Activated CD8-positive, alpha-beta memory T cell treated with anti-CD3 and anti-CD28 coated beads for 36 hours (primary cell): ENCODE results near the gene MAGI1. TPM values are rescaled to one million over a fixed set of nuclear protein-coding genes. Genes with fewer than 3 reads are reported as not detected.

ENCODE experiments used
- CTCF ChIA-PET: fragments of 350-600 bp; sonication (Branson Sonifier 250); formaldehyde crosslinking; loops from one replicate; lab custom pipeline; 2021; ENCODE audit warnings: antibody characterized with exemption; lab: Charles Lee
- POLR2A ChIA-PET: fragments of 350-600 bp; sonication (Branson Sonifier 250); formaldehyde crosslinking; loops from one replicate; lab custom pipeline; 2021; ENCODE audit warnings: antibody characterized with exemption; lab: Charles Lee
- total RNA-seq, 2 experiments: library from RNA; stranded (reverse); gene quantifications; one replicate each; pipeline ENCODE4 v1.2.3, GENCODE V29; 2021

Gene MAGI1
- total RNA-seq, 2 experiments from 2014 or later = 0.38 to 0.53 TPM

DNA sequence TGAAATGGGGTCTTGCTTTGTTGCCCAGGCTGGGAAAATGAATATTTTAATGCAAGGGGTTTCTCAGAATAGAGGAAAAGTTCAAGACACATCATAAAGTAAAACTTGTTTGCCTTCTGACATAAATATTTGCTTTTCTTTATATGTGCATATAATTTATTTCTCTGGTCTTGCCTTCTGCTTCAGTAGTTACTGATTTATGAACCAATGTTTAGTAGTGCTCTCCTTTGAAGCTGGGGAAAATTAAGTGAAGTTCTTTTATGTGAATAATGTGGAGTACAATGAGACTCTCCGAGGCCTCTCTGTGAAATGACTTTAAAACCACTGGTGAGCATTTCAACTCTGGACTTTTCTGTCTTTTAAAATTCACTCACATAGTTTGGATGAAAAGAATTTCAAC is 55.6 kb downstream of the MAGI1 start:
- ChIA-PET POLR2A (no interaction called here), CTCF (no interaction called here)

DNA sequence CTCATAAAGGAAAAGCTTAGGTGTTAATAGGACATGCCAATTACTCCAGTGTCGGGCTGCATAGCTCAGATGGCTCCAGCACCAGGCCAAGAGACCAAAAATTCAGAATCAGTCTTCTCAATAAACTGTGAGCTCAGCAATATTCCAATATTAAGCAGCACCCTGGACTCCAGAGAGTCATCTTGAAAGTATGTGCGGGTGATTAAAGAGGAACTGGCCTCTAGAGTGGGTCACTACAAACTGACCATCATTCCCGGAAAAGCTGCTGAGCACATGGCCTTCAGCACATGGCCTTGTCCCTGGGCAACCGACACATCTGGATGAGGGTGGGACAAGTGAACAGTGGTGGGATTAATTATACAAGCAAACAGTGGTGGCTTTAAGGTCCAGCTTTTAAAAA is 59.0 kb downstream of the MAGI1 start:
- POLR2A ChIA-PET = no interaction called here

DNA sequence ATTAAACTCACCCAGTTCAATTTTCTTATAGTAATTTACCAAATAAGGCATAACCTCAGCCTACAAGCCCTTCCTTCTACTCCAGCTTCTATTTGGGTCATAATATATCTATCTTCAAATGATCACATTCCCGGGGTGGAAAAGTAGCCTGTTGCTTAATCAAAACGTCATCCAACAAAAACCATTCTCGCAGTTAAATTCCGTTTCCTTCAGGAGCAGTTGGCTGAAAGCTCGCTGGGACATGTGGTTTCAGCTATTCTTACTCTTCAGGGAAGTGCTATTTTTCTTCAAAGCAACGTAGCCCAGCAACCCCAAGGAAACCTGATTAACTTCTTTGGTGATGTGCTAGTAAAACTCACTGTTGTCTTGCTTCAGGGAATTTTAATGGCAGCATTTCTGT is 59.6 kb downstream of the MAGI1 start:
- ChIA-PET POLR2A (no interaction called here), CTCF (no interaction called here)

More for the DNA sequence above, 59.0 kb downstream of the MAGI1 start:
- CTCF ChIA-PET = interaction anchor here (0.7 kb wide), 1 partner anchor 267 kb away, joined by 3 read pairs; no protein-coding TSS in a partner anchor

DNA sequence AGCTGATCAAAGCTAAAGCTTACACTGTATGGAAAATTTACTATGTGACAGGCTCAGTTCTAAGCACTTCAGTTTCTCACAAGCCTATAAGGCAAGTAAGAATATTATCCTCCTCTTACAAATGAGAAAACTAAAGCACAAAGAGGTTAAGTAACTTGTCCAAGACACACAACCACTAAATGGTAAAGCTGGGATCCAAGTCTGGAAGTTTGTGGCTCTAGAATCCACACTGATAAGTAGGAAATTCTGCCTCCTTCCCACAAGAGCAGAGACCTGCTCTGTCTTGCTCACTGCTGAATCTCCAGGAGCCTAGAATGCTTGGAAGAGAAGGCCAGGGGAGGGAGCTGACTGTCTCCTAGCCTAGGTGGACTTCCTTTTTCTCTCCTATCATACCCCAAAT is 60.6 kb downstream of the MAGI1 start:
- CTCF ChIA-PET = no interaction called here
- POLR2A ChIA-PET = no interaction called here

DNA sequence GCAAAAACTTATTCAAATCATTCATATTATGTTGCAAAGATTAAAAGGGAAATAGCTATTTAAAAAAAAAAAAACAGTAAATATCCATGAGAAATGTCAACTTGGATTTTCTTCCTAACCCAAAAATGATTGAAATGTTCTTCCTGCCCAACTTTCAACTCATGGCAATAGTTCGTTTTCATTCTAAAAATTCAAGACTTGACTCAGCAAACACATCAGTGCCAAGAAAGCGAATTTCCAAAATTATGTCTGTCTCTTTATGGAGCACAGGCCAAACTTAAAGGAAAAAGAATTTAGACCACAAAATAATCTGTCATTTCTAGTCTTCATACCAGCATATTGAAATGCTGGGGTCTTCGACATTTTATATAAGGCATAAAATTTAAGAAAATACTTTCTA is 63.7 kb downstream of the MAGI1 start:
- CTCF ChIA-PET = no interaction called here
- POLR2A ChIA-PET = no interaction called here

DNA sequence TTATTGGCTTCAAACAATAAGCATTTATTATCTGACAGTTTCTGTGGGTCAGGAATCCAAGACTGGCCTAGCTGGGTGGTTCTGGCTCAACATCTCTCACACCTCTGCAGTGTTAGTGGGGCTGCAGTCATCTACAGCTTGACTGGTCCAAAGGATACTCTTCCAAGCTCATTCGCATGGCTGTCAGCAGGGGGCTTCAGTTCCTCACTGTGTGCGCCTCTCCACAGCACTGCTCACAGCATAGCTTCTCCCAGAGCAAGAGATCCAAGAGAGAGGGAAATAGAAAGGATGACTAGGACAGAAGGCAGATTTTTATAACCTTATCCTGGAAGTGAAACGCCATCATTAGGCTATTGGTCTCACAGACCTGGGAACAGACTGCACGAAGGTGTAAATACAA is 64.2 kb downstream of the MAGI1 start:
- ChIA-PET POLR2A (no interaction called here), CTCF (no interaction called here)

DNA sequence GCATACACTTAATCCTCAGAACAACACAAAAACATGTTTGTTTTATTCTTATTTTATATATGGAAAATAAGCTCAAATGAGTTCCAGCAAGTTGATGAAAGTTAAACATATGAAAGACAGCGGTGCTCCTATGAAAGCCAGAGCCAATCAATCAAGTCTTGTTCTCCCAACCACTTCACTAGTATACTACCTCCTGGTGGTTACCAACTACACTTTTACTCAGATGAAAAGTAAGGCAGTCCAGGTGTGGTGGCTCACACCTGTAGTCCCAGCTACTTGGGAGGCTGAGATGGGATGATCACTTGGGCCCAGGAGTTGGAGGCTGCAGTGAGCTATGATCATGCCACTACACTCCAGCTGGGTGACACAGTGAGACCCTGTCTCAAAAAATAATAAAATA is 66.0 kb downstream of the MAGI1 start:
- ChIA-PET POLR2A (no interaction called here), CTCF (no interaction called here)

DNA sequence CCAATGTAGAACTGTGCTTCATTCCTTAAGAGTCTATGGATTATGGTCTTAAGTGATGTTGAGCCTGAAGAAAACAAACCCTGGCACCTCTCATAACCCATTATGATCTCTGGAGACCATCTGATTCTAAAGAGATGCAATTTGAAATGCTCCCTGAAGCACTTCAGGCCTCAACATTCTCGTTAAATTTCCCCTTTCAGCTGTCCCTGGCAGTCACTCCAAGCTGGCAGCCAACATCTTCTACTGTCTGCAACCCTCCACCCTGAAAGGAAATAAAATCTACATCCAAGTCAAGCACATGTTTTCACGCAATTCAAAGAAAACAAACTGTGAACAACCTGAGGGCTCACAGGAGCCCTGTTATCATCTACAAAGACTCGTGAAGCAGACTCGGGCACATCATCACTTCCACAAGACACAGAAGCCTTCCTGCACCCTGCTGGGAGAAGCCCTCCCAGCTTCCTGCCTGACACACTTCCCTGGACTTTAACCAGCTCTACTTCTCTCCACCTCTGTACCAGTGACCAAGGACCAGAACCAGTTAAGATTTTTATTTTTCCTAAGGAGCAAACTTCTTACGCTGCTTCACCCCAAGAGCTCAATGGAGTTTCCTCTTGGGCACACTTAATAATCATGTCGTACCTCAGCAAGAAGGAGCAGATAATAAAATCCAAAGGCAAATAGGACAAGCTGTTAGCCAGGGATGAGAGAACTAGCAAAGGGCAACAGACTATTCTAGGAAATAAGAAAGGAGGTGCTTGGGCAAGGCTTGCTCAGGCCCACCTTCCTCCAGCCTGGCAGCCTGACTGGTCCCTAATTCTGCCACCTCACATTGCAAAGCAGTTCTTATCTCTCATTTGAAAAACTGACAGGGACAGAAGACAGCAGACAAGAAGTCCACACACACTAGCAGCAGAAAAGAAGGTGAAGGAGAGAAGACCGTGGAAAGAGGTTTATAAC is 67.1 kb downstream of the MAGI1 start:
- POLR2A ChIA-PET = no interaction called here
- CTCF ChIA-PET = no interaction called here

DNA sequence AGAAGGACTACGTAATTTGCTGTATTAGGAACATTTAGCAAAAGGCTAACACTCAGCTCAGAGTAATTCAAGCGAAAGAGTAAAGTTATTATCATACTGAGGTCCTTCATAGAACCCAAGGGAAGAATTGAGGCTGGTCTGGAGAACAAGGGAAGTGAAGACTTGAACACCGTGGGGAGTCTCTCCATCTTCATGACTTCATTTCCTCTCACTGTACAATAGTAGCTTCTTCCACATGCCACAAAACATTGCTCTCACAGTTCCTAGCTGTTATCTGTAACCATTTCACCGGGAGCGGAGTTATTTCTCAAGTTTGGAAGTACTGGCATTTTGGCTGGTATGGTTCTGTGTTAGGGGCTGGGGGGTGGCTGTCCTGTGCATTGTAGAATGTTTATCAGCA is 69.7 kb downstream of the MAGI1 start:
- POLR2A ChIA-PET = no interaction called here
- CTCF ChIA-PET = no interaction called here

DNA sequence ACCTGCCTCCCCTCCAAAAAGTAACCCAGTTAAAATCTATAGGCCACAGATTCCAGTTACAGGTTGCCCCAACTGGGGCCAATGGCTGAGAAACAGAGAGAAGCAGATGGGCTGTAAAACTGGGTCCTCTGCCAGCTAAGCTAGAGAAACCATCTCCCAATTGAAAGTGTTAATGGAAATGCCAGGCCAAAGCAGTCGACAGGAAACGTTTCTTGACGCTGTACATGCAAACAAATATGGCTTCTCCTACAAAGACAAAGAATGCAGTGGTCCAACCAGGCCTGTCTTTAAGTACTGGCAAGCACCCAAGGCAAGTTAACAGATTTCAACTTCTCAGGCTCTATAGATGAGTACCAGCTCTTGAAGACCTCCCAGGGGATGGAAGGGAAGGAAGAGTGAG is 71.3 kb downstream of the MAGI1 start:
- ChIA-PET POLR2A (no interaction called here), CTCF (no interaction called here)

DNA sequence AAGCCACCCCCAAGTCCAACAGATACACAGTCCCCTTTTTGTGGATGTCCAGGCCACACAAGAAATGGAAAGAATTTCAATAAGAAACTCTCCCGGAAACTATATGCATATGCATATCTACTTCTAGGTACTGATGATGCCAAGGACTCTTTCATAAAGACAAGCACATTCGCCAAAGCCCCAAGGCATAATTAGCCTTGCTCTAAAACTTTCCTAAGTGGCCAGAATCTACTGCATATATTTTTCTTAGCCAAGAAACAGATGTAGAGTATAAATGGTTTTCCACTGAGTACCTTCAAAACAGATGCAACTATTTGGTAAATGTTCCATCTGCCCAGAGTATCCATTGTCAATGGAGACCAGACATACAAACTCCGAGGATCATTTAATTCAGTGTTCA is 73.9 kb downstream of the MAGI1 start:
- CTCF ChIA-PET = no interaction called here
- POLR2A ChIA-PET = no interaction called here

DNA sequence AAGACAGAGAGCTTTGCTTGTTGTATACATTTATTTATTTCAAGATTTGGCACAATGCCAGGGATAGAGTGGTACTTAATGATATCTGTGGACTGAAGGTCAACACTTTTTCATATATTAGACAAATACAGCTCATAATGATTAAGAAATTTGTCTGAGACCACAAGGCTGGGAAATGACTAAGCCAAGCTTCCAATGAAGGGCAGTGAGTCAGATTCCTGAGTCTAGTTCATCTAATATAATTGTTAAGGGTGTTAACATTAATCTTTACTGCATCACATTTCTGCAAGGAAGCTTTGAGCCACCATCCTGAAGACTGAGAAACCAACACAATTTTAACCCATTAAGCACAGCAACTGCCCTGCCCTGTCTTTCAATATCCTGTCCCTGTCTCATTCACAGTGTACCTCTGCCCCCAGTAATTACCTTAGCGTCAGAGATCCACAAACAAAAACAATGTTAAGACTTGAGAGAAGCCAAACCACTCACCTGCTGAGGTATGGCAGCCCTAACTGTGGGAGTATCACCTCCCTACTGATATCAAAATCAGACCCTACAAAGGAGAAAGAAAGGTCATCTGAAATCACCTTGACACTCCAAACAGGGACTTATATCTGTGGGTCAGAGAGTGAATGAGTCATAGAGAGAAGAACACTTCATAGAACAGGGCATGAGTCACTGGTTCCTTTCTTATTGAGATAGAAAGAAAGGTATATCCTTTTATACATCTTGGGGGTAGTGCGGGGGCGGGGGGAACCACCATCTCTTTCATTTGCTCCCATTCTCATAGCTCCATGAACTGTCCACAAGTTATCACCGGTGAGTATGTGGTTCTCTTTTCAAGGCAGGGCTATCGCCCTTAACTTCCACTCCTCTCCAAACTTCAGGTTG is 74.7 kb downstream of the MAGI1 start:
- CTCF ChIA-PET = interaction anchor here (0.6 kb wide), 1 partner anchor 1664 kb away, joined by 4 read pairs; no protein-coding TSS in a partner anchor
- POLR2A ChIA-PET = no interaction called here

DNA sequence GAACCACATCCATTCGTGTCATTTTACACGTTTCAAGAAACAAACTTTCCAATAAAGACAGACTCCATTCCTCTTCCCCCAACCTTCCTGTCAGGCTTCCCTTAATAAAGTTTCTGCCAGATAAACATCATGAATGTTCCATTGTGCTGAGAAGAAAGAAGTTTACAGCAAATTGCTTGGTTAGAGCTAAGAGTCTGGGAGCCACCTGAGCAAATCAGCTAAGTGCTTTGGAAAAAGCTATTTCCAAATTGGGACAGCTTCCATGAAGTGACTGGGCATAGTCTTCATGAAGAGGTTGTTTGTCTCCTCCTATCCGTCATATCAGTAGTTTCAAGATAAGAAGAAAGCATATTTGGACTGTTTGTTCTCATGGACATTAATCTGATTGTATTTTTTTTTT is 77.0 kb downstream of the MAGI1 start:
- ChIA-PET CTCF (no interaction called here), POLR2A (no interaction called here)

DNA sequence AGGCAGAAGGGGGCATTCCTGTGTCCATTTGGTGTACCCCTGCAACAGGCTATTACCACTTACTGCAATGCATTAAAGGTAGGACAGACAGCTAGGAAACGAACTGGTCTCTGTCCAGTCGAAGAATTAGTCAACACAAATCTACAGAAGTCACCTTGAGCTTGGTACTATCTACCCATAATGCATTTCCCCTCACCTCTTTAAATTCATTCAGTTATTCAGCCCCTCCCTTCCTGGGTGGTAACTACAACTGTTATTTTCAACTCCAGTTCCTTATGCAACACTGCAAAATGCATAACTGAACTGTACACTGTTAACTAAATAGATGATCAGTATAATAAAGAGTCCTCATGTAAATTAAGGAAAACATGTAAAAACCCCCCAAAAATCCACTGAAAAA is 77.6 kb downstream of the MAGI1 start:
- ChIA-PET POLR2A (no interaction called here), CTCF (no interaction called here)

DNA sequence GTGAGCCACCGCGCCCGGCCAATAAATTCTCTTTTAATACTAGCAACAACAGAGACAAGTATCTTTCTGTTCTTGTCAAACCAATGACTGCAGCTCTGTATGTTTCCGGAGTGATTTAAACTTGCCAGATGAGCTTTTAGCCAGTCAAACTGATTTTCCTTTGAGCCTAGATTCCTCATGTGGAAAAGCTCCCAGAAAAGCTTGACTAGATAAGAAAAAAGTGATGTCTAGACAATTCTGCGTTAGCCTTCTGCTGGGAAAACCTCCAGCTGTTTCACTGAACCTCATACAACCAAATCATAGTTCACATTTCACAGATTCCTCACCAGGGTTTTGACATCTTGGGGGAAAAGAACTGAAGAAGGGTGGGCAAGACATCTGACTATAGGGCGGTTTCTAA is 78.6 kb downstream of the MAGI1 start:
- CTCF ChIA-PET = no interaction called here
- POLR2A ChIA-PET = no interaction called here

DNA sequence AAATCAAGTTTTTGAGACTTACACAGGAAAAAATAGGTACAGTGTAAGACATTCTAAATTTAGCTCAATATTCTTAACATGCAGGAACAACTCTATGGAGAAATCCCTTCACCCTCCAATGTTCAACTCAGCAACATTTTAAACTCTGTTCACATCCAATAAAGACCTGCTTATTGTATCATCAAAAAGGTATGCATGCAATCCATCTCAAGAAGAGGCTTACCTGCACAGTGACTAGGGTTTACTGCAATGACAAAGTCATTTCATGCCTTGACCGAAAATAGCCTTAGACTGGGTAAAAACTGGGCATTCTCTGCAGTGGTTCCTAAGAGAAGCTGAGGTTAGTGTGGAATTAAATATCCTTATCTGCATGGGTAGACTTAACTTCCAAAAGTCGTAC is 80.5 kb downstream of the MAGI1 start:
- CTCF ChIA-PET = no interaction called here
- POLR2A ChIA-PET = no interaction called here

DNA sequence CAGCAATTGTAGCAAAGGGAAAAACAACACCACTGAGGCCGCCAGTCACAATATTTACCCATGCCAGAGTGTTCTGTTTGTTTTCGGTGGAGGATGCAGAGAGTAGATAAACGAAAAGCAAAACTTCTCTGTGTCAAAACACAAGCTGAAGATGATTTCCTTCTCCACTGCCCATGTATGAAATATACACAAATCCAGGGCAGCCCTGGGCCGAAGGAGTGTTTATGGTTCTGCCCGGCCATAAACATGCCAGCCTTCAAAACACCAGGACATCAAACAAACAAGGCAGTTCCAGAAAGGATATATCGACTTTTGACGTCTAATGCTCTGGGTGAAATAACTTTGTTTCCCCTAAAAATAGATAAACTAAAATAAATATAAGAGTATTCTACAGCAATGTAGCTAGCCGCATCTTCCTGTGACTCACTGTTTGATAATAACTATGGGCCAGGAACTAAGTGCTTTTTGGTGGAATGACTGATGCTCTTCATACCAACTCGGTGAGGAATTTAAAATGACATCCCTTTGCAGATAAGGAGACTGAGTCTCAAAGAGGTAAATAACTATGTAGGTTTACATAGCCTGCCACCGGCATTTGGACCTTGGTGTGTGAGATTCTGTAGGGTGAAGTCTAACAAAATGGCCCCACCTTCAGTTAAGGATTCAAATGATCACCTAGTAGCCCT is 82.8 kb downstream of the MAGI1 start:
- CTCF ChIA-PET = no interaction called here

DNA sequence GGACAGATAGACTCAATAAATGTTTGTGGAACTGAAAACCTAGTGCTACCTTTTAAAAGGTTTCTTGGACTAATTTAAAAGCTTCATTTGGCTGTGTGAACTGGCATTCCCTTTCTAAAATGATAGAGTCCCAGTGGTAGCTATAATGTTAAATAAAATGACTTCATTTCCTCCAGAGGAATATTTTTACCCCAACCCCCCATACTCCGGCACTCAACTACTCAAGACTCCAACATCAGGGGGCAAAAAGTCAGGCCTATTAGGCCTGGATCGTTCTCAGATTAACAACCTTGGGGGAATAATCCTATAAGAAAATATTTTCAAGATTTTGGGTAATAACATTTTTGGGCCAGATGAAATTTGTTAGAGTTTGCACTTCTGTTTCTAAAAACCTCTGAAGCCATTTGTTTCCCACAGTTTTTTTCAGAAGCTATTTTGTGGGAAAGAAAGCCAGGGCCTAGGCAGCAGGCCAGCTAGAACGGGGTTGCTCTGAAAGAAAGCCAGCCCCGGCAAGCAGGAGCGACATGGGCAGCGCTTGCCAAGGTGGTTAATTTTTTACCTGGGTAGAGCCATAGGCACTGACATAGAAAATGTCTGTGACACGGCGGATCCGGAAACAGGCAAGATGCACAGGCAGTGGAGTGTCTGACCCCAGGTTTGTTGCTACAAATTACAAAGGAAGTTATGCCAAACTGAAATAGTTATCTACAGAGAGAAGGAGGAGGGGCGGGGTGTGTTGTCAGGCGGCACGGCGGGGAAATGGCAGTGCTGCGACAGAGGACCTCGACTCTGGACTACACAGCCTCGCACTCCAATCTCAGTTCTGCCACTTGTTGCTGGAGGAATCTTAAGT is 84.6 kb downstream of the MAGI1 start:
- ChIA-PET CTCF (no interaction called here), POLR2A (no interaction called here)

More for the DNA sequence above, 82.8 kb downstream of the MAGI1 start:
- POLR2A ChIA-PET = no interaction called here

DNA sequence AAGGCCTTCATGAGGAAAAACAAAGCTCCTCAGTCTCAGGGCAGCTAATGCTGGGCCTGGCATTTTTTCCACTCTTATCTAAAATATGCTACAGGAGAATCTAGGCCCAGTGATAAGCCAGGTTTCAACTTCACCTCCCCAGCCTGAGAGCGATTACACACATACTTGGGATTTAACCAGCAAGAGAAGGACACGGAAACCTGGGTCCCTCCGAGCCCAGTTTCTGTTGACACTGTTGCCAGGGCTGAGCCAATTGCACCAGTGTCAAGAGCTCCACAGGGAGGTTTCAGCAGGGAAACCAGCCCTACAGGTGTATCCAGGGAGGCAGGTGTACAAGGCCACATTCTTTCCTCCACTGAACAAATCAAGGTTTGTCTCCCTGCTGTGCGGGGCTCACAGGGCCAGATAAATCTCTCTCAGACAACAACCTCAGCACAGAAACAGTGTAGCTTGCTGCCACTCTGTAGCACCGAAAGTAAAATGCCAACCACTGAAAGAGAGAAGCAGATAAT is 85.4 kb downstream of the MAGI1 start:
- POLR2A ChIA-PET = no interaction called here

More for the DNA sequence above, 85.4 kb downstream of the MAGI1 start:
- CTCF ChIA-PET = no interaction called here
